ENCODE data around the gene SLC15A3. TPM values are rescaled to one million over a fixed set of nuclear protein-coding genes. Genes with fewer than 3 reads are reported as not detected.

Gene SLC15A3
- 5.8 TPM for total RNA-seq

DNA sequence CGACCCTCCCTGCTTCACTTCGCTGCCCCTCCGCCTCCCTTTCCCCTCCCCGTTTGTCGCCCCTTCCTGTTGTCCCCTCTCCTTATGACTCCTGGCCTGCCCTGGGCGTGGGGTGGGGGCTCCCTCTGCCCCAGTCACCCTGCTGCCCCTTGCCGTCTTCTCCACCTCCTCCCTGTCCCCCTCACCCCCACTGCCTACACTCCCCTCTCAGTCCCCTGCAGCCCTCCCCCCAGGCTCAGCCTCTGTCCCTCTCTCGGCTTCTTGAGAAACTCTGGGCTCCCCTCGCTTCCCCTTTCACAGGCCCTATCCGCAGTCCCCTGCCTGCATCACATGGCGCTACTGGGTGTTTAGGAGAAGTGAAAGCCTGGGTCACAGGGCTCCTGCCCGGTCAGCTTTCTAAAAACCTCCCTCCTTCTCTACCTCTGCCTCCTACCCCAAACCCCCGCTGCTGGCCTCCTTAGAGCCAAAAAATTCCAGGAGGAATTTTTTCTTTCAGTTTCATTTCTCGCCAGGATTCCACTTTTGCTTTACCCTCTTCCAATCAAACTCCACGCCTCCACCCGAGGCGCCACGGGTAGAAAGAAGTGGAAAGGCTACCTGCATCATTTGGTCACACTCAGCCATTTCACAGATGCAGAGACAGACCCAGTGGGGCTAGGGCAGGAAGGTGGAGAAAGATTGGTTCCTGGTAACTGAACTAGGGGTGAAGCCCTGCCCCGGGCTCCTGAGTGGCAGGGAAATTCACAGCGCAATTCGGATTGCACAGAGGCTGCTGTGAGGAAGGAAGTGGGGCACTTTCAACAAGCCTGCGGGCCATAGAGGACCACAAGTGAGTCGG is at the start of gene SLC15A3:
Gene SLC15A3 (minus strand): TSS at position 273 of the 838 bp plus-strand sequence. CDS start 625 bp downstream, outside the sequence.
- DNase-seq, result no peak

DNA sequence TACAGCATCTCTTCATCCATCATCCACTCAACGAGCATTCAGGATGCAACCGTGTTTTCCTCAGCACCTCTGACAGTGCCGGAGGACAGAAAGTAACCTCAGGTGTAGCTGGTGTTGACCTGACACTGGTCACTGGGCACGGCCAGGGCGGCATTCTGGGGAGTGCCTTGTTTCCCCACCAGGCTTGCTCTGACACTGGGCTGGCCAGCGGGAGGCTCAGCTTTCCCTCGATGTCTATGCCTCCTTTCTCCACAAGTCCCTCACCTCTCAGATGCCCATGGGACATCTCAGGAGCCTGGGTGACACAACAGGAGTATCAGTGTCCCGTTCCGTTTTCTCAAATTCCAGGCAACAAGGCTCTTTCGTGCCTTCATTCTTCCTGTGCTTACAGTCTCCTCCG is 48.5 kb upstream of the SLC15A3 start:
- no peak for DNase-seq

DNA sequence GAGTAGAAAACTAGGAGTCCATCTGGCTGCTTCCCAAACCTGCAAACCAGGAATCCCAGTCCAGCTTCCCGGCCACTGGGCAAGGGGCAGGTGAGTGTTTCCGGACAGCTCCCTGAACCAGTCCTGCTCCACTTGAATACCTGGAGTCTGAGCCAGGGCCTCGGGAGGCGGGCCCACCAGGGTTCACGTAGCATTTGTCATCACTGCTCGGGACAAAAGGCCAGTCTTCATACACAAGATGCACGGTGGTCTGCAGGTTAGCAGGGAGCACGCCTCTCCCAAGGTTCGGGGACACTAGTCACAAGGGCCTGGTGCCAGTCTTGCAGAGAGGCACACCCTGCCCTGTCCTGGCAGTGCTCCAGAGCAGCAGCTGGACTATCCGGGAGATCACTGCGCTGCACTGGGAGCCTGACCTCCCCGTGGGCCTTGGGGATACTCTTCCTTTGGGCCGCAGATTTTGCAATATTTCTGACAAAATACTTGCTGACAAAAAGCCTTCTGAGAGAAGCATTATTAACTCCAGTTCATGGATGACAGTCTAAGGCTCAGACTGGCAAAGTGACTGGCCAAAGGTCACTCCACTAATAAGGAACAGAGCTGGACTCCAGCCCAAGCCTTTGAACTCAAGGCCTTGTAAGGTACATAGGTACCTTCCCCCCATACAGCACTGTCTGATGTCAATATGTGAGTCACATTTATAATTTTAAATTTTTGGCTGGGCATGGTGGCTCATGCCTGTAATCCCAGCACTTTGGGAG is 44.6 kb upstream of the SLC15A3 start:
- no peak for DNase-seq

- no peak for DNase-seq
These were observed 43.8 kb upstream of the SLC15A3 start for GRCh38 chr11:60995798-60996197.

DNA sequence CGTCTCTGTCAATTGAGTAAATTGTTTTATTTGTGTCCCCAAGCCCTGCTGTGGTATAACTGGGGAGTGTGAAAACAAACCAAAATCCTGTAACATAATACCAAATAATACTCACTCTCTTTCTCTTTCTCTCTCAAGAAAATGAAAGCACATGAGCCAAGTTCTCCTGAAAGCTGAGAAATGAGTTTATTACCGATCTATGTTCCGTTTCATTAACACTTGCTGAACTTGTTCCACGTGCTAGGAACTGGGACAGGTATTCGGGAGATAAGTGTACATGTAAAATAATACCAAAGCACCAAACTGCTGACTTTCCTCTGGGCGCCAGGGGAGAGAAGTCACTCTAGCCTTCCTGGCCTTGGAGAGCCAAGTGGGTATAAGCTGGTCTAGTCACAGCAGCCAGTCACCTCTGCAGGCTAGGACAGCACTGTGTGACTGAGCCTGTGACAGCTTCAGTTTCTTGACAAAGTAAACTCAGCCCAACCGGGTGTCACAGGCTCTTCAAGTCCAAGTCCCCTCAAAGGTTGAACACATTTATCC is 42.6 kb upstream of the SLC15A3 start:
- no peak for DNase-seq

GRCh38 chr11:60993615-60994014 is 41.6 kb upstream of the SLC15A3 start:
- DNase-seq, result no peak

GRCh38 chr11:60992842-60993409 is 41.0 kb upstream of the SLC15A3 start:
- DNase-seq, result no peak

DNA sequence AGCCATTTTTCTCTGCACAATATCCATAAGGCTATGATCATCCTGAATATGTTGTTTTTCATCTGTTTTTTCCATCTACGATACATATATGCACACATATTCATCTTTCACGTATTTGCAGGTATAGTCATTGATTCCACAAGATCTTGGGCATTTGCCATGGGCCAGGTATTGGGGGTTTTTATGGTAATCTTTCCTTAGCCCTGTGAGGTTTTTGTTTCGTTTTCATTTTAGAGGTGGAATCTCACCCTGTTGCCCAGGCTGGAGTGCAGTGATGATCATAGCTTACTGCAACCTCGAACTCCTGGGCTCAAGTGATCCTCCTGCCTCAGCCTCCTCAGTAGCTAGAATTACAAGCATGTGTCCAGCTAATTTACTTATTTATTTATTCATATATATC is 39.5 kb upstream of the SLC15A3 start:
- no peak for DNase-seq

- DNase-seq, result no peak
These were observed 37.2 kb upstream of the SLC15A3 start for GRCh38 chr11:60989093-60989650.

DNA sequence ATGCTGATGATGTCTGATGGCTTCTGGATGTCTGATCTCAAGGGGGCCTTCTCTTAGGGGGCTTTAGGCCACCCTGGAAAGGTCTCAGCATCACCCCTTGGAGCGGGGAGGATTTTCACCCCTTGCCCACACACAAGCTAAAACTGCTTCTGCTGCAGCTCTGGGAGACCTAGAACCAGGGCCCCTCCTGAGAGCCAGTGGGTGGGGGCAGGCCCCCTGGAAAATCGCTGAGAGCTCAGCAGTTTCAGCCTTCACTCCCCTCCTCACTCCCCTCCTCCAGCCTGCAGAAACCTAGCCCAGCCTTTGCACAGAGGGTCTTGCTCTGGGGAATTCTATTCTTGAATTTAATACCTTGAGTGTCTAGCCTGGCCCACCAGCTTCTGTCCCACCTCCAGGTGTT is 36.7 kb upstream of the SLC15A3 start:
- no peak for DNase-seq

GRCh38 chr11:60987577-60988277 is 35.8 kb upstream of the SLC15A3 start:
- DNase-seq, result no peak

- DNase-seq, result no peak
These were observed 34.3 kb upstream of the SLC15A3 start for GRCh38 chr11:60985991-60986915.

GRCh38 chr11:60985501-60985900 is 33.5 kb upstream of the SLC15A3 start:
- DNase-seq, result no peak

DNA sequence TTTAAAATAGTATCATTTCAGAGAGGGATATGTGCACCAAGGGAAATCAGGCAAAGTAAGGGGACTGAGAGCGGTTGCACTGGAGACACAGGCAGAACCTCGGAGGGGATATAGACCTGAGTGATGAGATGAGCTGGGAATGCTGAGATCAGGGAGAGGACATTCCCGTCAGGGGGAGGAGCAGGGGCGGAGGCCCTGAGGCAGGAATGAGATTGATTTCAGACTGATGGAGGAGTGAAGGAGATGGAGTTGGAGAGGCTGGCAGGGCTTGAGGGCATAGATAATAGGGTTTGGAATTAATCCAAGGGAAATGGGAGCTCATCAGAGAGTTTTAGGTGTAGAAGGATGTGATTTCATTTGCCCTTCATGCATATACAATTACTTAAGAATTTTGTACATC is 32.7 kb upstream of the SLC15A3 start:
- DNase-seq, result no peak

DNA sequence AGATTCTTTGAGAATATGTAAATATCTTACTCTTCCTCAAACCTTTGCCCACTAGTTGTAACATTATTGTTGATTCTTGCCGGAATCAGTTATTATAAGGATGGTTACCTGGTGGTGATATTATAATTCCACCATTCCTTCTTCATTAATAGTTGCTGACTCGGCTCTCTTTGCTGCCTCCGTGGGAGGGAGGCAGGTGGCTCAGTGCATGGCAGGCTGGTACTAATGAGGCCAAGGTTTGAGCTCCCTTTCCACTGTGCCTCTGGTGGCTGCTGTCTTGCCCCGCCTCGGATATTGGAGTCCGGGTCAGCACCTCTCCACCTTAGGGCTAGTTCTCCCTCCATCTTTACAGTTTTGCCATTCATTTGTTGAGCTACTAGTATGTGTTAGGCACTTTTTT is 32.2 kb upstream of the SLC15A3 start:
- no peak for DNase-seq

DNA sequence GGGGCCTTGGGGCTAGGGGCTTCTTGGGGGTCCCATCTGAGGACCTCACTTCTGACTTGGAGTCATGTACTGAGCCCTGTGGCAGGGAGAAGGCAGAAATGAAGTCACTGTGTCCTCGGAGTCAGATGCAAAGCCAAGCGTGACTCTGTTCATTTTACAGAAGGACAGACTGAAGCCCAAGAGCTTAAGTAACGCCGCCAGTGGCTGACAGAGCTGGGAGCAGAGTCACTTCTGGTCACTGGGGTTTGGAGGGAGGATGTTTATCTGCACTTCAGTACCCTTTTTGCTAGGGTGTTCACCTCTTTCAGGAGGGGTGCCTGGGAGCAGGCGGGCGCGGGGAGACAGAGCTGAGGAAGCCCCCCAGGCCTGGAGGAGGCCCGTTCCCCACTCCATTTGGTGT is 30.2 kb upstream of the SLC15A3 start:
- DNase-seq, result no peak

GRCh38 chr11:60981515-60981914 is 29.5 kb upstream of the SLC15A3 start:
- DNase-seq, result no peak

GRCh38 chr11:60978546-60979380 is 26.8 kb upstream of the SLC15A3 start:
- DNase-seq, result no peak

DNA sequence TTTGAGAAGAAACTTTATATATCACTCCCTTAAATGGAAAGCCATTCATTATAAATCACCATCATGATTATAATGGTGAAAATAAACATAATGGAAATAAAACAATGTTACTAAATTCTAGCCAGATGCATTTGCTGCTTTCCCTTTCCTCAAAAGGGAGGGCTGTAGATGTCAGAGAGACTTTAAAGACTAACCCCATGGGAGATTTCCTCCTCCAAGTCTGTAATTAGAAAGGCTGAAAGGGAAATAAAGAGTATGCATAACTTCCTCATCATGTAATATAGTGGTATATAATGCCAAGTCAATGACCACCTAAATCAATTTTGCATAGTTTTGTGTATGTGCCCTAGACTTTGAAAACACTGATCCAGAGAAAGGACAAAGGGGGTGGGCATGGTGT is 25.9 kb upstream of the SLC15A3 start:
- no peak for DNase-seq

- DNase-seq, result no peak
These were observed 25.2 kb upstream of the SLC15A3 start for GRCh38 chr11:60977224-60977623.

Data from occipital lobe (tissue), 2 donors.